ENCODE measurements around the gene ELP5.

The ELP5 gene

DNA sequence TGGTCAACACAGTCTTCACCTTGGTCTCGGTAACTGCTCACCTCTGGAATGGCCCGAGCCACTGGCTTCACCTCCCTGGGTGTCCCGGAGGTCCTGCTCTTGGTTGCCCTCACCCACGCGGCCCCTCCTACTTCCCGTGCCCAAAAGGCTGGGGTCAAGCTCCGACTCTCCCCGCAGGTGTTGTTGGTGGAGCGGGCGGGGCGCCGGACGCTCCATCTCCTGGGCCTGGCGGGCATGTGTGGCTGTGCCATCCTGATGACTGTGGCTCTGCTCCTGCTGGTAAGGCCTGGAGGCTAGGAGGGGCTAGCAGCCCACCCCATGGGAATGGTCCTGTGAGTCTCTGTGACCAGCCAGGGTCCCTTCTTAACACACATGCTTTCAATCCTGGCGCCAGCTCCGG lies 32.9 kb downstream of the ELP5 start:
- no peak for DNase-seq (ENCODE audit: low read depth, low spot score)

DNA sequence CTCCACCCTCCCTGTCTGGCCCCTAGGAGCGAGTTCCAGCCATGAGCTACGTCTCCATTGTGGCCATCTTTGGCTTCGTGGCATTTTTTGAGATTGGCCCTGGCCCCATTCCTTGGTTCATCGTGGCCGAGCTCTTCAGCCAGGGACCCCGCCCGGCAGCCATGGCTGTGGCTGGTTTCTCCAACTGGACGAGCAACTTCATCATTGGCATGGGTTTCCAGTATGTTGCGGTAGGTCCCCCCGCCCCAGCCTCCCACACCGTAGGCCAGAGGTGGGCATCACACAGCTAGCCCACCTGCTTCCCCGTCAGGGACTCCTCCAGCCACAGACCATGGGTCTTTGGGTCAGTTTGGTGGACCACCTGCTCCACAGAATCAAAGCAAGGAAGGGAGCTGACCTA lies 33.7 kb downstream of the ELP5 start:
- no peak for DNase-seq (ENCODE audit: low read depth, low spot score)

- no peak for DNase-seq (ENCODE audit: low read depth, low spot score)
Measured at GRCh38 chr17:7289256-7290032, 37.4 kb downstream of the ELP5 start.

GRCh38 chr17:7290166-7290565 lies 38.2 kb downstream of the ELP5 start:
- DNase-seq (ENCODE audit: low read depth, low spot score), result no peak

GRCh38 chr17:7290685-7291084 lies 38.7 kb downstream of the ELP5 start:
- no peak for DNase-seq (ENCODE audit: low read depth, low spot score)

- DNase-seq (ENCODE audit: low read depth, low spot score), result no peak
Measured at GRCh38 chr17:7292194-7292593, 40.2 kb downstream of the ELP5 start.

GRCh38 chr17:7292729-7293128 lies 40.7 kb downstream of the ELP5 start:
- no peak for DNase-seq (ENCODE audit: low read depth, low spot score)

DNA sequence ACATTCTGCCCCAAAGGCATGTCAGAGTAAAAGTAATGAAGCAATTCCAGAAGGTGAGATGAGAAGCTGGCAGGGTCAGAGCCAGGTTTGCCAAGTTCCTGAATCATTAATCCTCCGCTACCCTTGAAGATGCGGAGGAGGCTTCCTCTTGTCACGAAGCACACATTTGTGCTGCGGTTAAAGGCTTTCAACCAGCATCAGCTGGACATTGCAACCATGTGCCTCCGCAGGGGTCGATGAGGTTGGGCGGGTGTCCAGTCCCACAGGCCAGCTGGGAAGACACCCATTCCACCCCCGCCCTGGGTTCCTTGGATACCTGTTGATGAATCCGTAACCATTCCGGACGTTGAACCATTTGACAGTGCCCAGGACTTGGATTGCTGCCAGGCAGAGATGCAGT lies 41.1 kb downstream of the ELP5 start:
- no peak for DNase-seq (ENCODE audit: low read depth, low spot score)

- DNase-seq (ENCODE audit: low read depth, low spot score), result no peak
Measured at GRCh38 chr17:7293816-7294613, 42.0 kb downstream of the ELP5 start.

DNA sequence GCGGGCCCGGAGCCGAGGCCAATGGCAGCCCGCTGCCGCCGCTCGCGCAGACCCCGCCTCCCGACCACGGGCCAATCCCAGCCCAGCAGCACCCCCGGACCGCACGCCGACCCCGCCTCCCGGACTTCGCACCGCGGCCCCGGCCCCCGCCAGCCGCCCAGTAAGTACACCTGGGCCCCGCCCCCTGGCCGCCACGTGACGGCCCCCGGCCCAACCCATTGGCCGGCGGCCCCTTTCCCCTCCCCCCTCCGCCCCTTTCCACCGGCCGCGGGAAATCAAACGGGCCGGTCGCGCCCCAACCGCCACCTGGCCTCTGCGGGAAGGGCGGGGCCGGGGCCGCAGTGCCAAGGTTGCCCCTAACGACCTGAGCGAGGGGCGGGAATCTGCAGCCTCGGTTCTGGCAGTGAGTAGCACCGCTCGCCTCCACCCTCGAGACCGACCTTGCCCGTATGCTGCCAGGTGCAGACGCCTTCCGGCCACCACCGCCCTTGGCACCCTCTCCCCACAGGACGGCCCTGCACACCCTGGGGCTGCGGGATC lies 42.7 kb downstream of the ELP5 start, which contains the start of gene YBX2:
Gene YBX2, minus strand, starts transcription at position 26 of the 540 bp plus-strand sequence. CDS start 139 bp downstream, outside the sequence.
- DNase-seq (ENCODE audit: low read depth, low spot score), result no peak

GRCh38 chr17:7295230-7296180 lies 43.5 kb downstream of the ELP5 start:
- DNase-seq (ENCODE audit: low read depth, low spot score), result no peak

DNA sequence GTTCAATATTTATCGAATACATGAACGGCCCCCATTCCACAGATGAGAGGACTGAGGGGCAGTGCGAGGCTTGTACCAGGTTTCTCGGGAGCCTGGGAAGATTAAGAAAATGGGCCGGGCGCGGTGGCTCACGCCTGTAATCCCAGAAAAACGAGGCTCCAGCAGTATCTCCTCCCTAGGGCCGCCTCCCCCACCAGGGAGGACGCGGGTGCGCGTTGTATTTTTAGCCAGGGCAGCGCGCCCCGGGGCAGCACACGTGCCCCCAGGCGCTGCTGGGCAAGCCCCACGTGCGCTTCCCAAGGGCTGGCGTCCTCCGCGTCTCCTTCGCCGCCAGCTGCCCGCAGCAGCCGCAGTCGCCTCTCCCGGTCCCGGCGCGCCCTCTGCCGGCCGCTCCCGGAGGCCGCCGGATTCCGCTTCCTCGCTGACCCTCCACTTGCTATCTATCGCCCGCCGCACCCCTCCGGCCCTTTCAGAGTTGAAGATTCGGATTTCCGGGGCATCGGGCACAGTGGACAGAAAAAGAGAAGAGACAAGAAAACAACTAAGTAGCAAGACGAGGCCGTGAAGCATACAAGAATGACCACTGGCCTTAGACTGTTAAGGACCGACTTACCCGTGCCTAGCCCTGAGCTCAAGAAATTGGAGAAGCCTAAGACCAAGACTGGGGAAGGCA lies 44.3 kb downstream of the ELP5 start:
- DNase-seq (ENCODE audit: low read depth, low spot score), result no peak

DNA sequence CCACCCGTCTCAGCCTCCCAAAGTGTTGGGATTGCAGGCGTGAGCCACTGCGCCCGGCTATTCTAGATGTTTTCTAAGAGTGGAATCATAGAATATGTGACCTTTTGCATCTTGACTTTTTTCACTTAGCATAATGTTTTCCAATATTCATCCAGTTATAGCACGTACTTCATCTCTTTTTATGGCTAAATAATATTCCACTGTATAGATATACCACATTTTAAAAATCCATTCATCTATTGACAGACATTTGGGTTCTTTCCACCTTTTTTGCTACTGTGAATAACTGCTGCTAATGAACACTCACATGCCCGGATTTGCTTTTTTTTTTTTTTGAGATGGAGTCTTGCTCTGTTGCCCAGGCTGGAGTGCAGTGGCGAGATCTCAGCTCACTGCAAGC lies 52.2 kb downstream of the ELP5 start:
- DNase-seq (ENCODE audit: low read depth, low spot score), result no peak

GRCh38 chr17:7306911-7307685 lies 55.1 kb downstream of the ELP5 start, which contains the start of gene EIF5A:
Gene EIF5A, plus strand, starts transcription at chr17:7307628. Its CDS starts 2,008 bp downstream, at chr17:7309636.
- peak; percentile 100 for DNase-seq (ENCODE audit: low read depth, low spot score)

- DNase-seq (ENCODE audit: low read depth, low spot score), result no peak
Measured at GRCh38 chr17:7307686-7308624, 55.9 kb downstream of the ELP5 start.

DNA sequence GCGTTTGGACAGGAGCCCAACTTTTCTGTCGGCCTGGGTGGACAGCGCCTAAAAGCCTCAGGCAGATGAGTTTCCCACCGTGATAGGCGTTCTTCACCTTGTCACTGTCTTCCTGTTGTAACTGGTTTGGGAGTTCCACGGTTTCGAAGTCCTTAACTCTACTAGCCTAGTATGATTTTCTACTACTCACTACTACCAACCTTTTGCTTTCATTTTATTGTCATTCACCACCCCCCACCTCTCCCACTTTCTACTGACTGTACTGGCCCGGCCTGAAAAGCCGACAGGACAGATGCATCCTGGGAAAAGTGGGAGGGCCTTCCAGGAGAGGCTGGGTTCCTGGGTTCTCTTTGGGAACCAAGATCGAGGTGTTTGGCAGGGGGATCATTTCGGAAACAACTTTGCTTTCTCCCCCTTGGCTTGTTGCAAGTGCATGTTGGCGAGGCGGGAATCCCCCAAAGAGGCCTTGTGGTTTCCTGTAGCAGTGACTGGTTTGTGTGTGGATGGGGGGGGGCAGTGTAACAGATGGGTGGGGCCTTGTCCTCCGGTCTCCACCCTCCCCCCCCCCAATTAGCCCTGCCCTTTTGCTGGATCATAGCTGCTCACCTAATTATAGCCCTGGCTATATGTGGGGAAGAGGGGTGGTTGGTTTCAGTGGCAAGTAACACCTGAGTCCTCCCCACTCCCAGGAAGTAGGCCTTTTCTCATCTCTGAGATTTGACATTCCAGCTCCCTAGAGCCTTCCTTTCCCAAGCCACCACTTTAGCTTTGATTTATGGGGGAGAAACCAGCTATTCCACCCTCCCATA lies 56.8 kb downstream of the ELP5 start:
- DNase-seq (ENCODE audit: low read depth, low spot score), result peak; percentile 53
